Smooth muscle cell of bladder (primary cell): ENCODE results near the gene WSB2. TPM values are rescaled to one million over a fixed set of nuclear protein-coding genes. Genes with fewer than 3 reads are reported as not detected.

Experiments
- total RNA-seq: library from RNA; depleted of rRNA; stranded (reverse); fragments of >200 nt; gene quantifications from 2 replicates; pipeline ENCODE4 v1.2.3, GENCODE V29; 2014

The WSB2 gene
- total RNA-seq: 144 and 185 TPM in 2 replicates

GRCh38 chr12:118061011-118061872 is at the start of gene WSB2:
TSS of gene WSB2 (minus strand) at chr12:118061179. CDS start at chr12:118061048, 131 bp downstream.

GRCh38 chr12:118103601-118104382 is 42.8 kb upstream of the WSB2 start, which contains the start of gene VSIG10:
TSS of gene VSIG10 (minus strand) at chr12:118104011. CDS start at chr12:118103671, 340 bp downstream.

GRCh38 chr12:118016424-118017264 is 44.3 kb downstream of the WSB2 start, which contains the start of gene RFC5:
TSS of gene RFC5 (plus strand) at chr12:118016703. CDS start at chr12:118016828, 125 bp downstream.

Other genes with a start within 250 kb of the WSB2 start
- gene KSR2, start 92.2 kb downstream of the WSB2 start, total RNA-seq: not detected in 2 replicates
- 6.8 and 7.8 TPM in 2 replicates for gene RFC5, start 44.5 kb downstream of the WSB2 start, total RNA-seq
- gene VSIG10, start 42.8 kb upstream of the WSB2 start, total RNA-seq: 16.2 and 17.3 TPM in 2 replicates
- 195 and 200 TPM in 2 replicates for gene PEBP1, start 74.9 kb upstream of the WSB2 start, total RNA-seq